H1 (cell line): ENCODE measurements around the gene ACAT2. TPM values are rescaled to one million over a fixed set of nuclear protein-coding genes. Genes with fewer than 3 reads are reported as not detected.

Source experiments
- CTCF ChIA-PET: fragments of 300-600 bp; sonication (Branson Sonifier 250); formaldehyde crosslinking; loops from one replicate; lab custom pipeline; 2021; ENCODE audit not compliant: partially characterized antibody; lab: Charles Lee
- POLR2A ChIA-PET: fragments of 300-600 bp; sonication (Branson Sonifier 250); formaldehyde crosslinking; loops from one replicate; lab custom pipeline; 2021; ENCODE audit warnings: inconsistent platforms; ENCODE audit not compliant: partially characterized antibody; lab: Charles Lee
- DNase-seq, 2 experiments: peaks; one replicate each; pipeline versions ENCODE4 v3.0.0 to v3.0.0-alpha.2; 2010 to 2022; ENCODE audit warnings: low spot score in 2 of 2, low read depth in 1 of 2, mixed read lengths in 1 of 2
- FAIRE-seq: peaks from 2 replicates; lab custom pipeline; 2011; peaks lifted over from hg19 to GRCh38; lab: Jason Lieb, UNC
- H2AFZ ChIP-seq: 2 replicates; pipeline ENCODE4 v1.8.1; 2012; ENCODE audit warnings: low read length, inconsistent platforms
- H2AK5ac ChIP-seq: 2 replicates; pipeline ENCODE4 v1.6.1; 2013; ENCODE audit warnings: low read depth, low read length
- H2BK120ac ChIP-seq: replicated peaks from 2 replicates; pipeline ENCODE3; 2013; ENCODE audit warnings: low read depth, low read length, inconsistent platforms
- H2BK12ac ChIP-seq: 2 replicates; pipeline ENCODE4 v1.6.1; 2013; ENCODE audit warnings: low read depth, low read length
- H2BK15ac ChIP-seq: 2 replicates; pipeline ENCODE4 v1.6.1; 2013; ENCODE audit warnings: low read length
- H2BK20ac ChIP-seq: 2 replicates; pipeline ENCODE4 v1.6.1; 2013; ENCODE audit warnings: low read length
- H2BK5ac ChIP-seq: 2 replicates; pipeline ENCODE4 v1.6.1; 2013; ENCODE audit warnings: low read depth, low read length
- H3K14ac ChIP-seq: 2 replicates; pipeline ENCODE4 v1.6.1; 2013; ENCODE audit warnings: inconsistent platforms; ENCODE audit not compliant: insufficient read length
- H3K18ac ChIP-seq: 2 replicates; pipeline ENCODE4 v1.6.1; 2013; ENCODE audit warnings: low read length; ENCODE audit errors: extremely low read depth
- H3K23ac ChIP-seq: 2 replicates; pipeline ENCODE4 v1.6.1; 2013; ENCODE audit warnings: inconsistent platforms; ENCODE audit not compliant: insufficient read length
- H3K23me2 ChIP-seq: 2 replicates; pipeline ENCODE4 v1.6.1; 2013; ENCODE audit warnings: low read depth, low read length
- H3K27ac ChIP-seq: 2 replicates; pipeline ENCODE4 v1.6.1; 2011; ENCODE audit warnings: low read depth, low read length, inconsistent platforms
- H3K27me3 ChIP-seq, 4 experiments: replicated peaks in 1 of 4; 1 replicate in 1 of 4; 2 replicates in 3 of 4; pipeline versions ENCODE4 v1.6.1 to v1.8.1; 2011 to 2013; ENCODE audit warnings: low read length in 3 of 4, mild to moderate bottlenecking in 3 of 4, inconsistent platforms in 2 of 4, mixed read lengths in 2 of 4, moderate library complexity in 1 of 4; ENCODE audit not compliant: control insufficient read depth in 3 of 4, insufficient read depth in 3 of 4; ENCODE audit errors: extremely low read depth in 1 of 4
- H3K36me3 ChIP-seq, 4 experiments: 2 replicates each; pipeline versions ENCODE4 v1.6.1 to v1.8.1; 2011 to 2013; ENCODE audit warnings: mild to moderate bottlenecking in 4 of 4, low read length in 3 of 4, moderate library complexity in 2 of 4, control low read depth in 1 of 4, inconsistent platforms in 1 of 4; ENCODE audit not compliant: insufficient read depth in 4 of 4, control insufficient read depth in 2 of 4
- H3K4ac ChIP-seq: replicated peaks from 2 replicates; pipeline ENCODE3; 2013; ENCODE audit warnings: low read length, low read depth, mixed read lengths, inconsistent platforms; ENCODE audit not compliant: insufficient read length
- H3K4me1 ChIP-seq, 4 experiments: replicated peaks in 1 of 4; 1 replicate in 1 of 4; 2 replicates in 3 of 4; pipeline versions ENCODE4 v1.6.1 to v1.8.1; 2011 to 2013; ENCODE audit warnings: low read length in 3 of 4, inconsistent platforms in 2 of 4, mixed read lengths in 1 of 4; ENCODE audit not compliant: insufficient read depth in 4 of 4, control insufficient read depth in 3 of 4
- H3K4me2 ChIP-seq, 2 experiments: 2 replicates each; pipeline versions ENCODE4 v1.6.1 to v1.8.1; 2011 to 2013; ENCODE audit warnings: low read depth in 2 of 2, low read length in 2 of 2, control low read depth in 1 of 2, inconsistent platforms in 1 of 2, mild to moderate bottlenecking in 1 of 2; ENCODE audit not compliant: insufficient read depth in 1 of 2
- H3K4me3 ChIP-seq, 4 experiments: fragments of 200-600, 300-600 bp in 1 of 4; sonication (generic), shearing (Covaris generic), sonication (Bioruptor Twin) in 1 of 4; 2 replicates each; pipeline versions ENCODE4 v1.5.1 to v1.8.1; 2011 to 2016; ENCODE audit warnings: low read length in 4 of 4, low read depth in 3 of 4, control low read depth in 2 of 4, inconsistent platforms in 2 of 4, mild to moderate bottlenecking in 2 of 4, mixed read lengths in 1 of 4, moderate library complexity in 1 of 4; ENCODE audit not compliant: insufficient read depth in 2 of 4; ENCODE audit errors: extremely low read depth in 1 of 4
- H3K56ac ChIP-seq: replicated peaks from 2 replicates; pipeline ENCODE3; 2013; ENCODE audit warnings: low read depth, mild to moderate bottlenecking, mixed read lengths, low read length, inconsistent platforms; ENCODE audit not compliant: insufficient read length
- H3K79me1 ChIP-seq: 2 replicates; pipeline ENCODE4 v1.6.1; 2013; ENCODE audit warnings: low read depth, low read length, control low read depth
- H3K79me2 ChIP-seq, 2 experiments: 2 replicates each; pipeline versions ENCODE4 v1.6.1 to v1.8.1; 2012 to 2013; ENCODE audit warnings: low read length in 2 of 2, mild to moderate bottlenecking in 2 of 2, inconsistent platforms in 1 of 2; ENCODE audit not compliant: insufficient read depth in 2 of 2, control insufficient read depth in 1 of 2
- H3K9ac ChIP-seq, 4 experiments: replicated peaks in 1 of 4; 1 replicate in 1 of 4; 2 replicates in 3 of 4; pipeline versions ENCODE4 v1.6.1 to v1.8.1; 2011 to 2013; ENCODE audit warnings: low read depth in 3 of 4, low read length in 3 of 4, control low read depth in 2 of 4, mild to moderate bottlenecking in 2 of 4, moderate library complexity in 2 of 4, inconsistent platforms in 1 of 4; ENCODE audit errors: extremely low read depth in 1 of 4
- H3K9me3 ChIP-seq, 2 experiments: 2 replicates each; pipeline versions ENCODE4 v1.6.1 to v1.8.1; 2012 to 2013; ENCODE audit warnings: mild to moderate bottlenecking in 2 of 2, moderate library complexity in 2 of 2, control low read depth in 1 of 2, inconsistent platforms in 1 of 2, low read depth in 1 of 2, low read length in 1 of 2, mixed read lengths in 1 of 2; ENCODE audit not compliant: insufficient read depth in 2 of 2
- H4K20me1 ChIP-seq, 2 experiments: replicated peaks in 1 of 2; 2 replicates each; pipeline versions ENCODE3 to v1.8.1; 2011 to 2013; ENCODE audit warnings: inconsistent platforms in 2 of 2, low read length in 2 of 2, mild to moderate bottlenecking in 1 of 2; ENCODE audit not compliant: insufficient read depth in 2 of 2, control insufficient read depth in 1 of 2
- H4K5ac ChIP-seq: 2 replicates; pipeline ENCODE4 v1.6.1; 2013; ENCODE audit warnings: low read length, low read depth, mixed read lengths, inconsistent platforms; ENCODE audit not compliant: insufficient read length
- H4K8ac ChIP-seq: 2 replicates; pipeline ENCODE4 v1.8.0; 2013; ENCODE audit warnings: mild to moderate bottlenecking, moderate library complexity, low read length, inconsistent platforms; ENCODE audit not compliant: insufficient read depth; ENCODE audit errors: extremely low read depth
- H4K91ac ChIP-seq: replicated peaks from 2 replicates; pipeline ENCODE3; 2013; ENCODE audit warnings: low read length, mixed read lengths, inconsistent platforms; ENCODE audit not compliant: insufficient read length
- KDM4A ChIP-seq: IDR thresholded peaks from one replicate; pipeline ENCODE4 v1.7.1; 2012; ENCODE audit warnings: low read depth, mild to moderate bottlenecking, moderate library complexity, low read length, inconsistent platforms; ENCODE audit not compliant: severe bottlenecking
- TAF1 ChIP-seq: IDR thresholded peaks from 2 replicates; pipeline ENCODE4 v1.6.1; 2011; ENCODE audit warnings: mild to moderate bottlenecking, low read depth, low read length
- WGBS, 2 experiments: shearing (Covaris generic) in 1 of 2; methylation state at CpG; one replicate each; pipeline versions ENCODE4 v1.1.6 to v1.1.7; 2013 to 2015; ENCODE audit warnings: low lambda C conversion rate in 2 of 2, mixed read lengths in 2 of 2, inconsistent platforms in 1 of 2, low coverage in 1 of 2, missing lambda C conversion rate in 1 of 2; ENCODE audit not compliant: insufficient replicate concordance in 2 of 2, insufficient coverage in 1 of 2, insufficient read length in 1 of 2; ENCODE audit errors: extremely low coverage in 1 of 2, missing lambda C conversion rate in 1 of 2; 5-methylcytosine and 5-hydroxymethylcytosine counted together
- polyA plus RNA-seq, 7 experiments: library from polyadenylated mRNA; depleted of rRNA in 3 of 7; stranded (reverse) in 5 of 7; unstranded in 2 of 7; fragments of >200 nt in 5 of 7; fragments of 200-250 nt in 2 of 7; gene quantifications; 1 replicate in 5 of 7; 2 replicates in 1 of 7; 4 replicates in 1 of 7; pipeline versions ENCODE4 v1.2.1 to v1.2.3, GENCODE V29; 2011 to 2013; ENCODE audit warnings: missing spikeins in 2 of 7, mixed read lengths in 2 of 7
- total RNA-seq: library from RNA; stranded (reverse); fragmentation: NEBNext Ultra II Directional; extraction: Animal tissue kit (Norgen Biotek cat#: 25700); gene quantifications from 2 replicates; pipeline ENCODE4 v1.2.1, GENCODE V29; 2021

Gene ACAT2
- total and polyA plus RNA-seq, 2 of the 8 experiments (the other 6 are each of a cell fraction or from before 2014, with no cell fraction given): 61.6 to 166 TPM

DNA sequence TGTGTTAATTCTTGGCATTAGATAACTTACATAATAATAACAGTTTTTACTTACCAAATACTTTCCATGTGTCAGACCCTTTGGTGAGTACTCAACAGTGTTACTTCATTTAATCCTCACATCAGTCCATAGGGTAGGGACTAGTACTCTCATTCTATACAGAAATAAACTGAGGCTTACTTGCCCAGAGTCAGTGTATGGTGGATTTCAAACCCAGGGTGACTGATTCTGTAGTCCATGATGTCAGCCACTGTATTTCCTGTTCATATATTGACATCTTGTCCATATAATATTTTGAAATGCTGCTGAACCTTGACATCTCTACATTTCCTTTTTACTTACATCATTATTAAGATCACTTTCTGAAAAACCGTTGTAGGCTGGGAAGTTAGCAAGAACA is 35.7 kb downstream of the ACAT2 start:
- CTCF ChIA-PET: no interaction called here

More for the DNA sequence above, 35.7 kb downstream of the ACAT2 start:
- H3K18ac ChIP-seq: no peak overlapping the region
- H3K23me2 ChIP-seq: no peaks in the 10 kb centered on the region
- no peak overlapping the region for H4K91ac ChIP-seq
- no peaks in the 10 kb centered on the region for H3K79me1 ChIP-seq
- H3K9me3 ChIP-seq: no peaks in the 10 kb centered on the region
- H3K56ac ChIP-seq: no peak overlapping the region
- H3K4me3 ChIP-seq: no peak overlapping the region
- H2BK12ac ChIP-seq: no peak overlapping the region
- no peaks in the 10 kb centered on the region for H3K27me3 ChIP-seq
- H3K9ac ChIP-seq: no peak overlapping the region
- H3K4me1 ChIP-seq: no peaks in the 10 kb centered on the region
- POLR2A ChIA-PET: no interaction called here
- no peak overlapping the region for H3K23ac ChIP-seq
- H4K20me1 ChIP-seq: peaks cover 0 to 2% of the 10 kb centered on the region in 2 experiments
- no peak overlapping the region for H3K14ac ChIP-seq
- TF ChIP-seq KDM4A (no peak), TAF1 (no peak)
- no peak overlapping the region for H2BK5ac ChIP-seq
- DNase-seq (no peak), FAIRE-seq (no peak)
- 15% methylated on average over 1 of the region's 1 CpG; no CpG with 5 or more reads in 1 of the 2 experiments for WGBS, 2 experiments
- no peak overlapping the region for H3K27ac ChIP-seq
- peaks cover 0 to 18% of the 10 kb centered on the region in 2 experiments; a peak in 2 of 4 replicates for H3K79me2 ChIP-seq
- H2BK120ac ChIP-seq: no peak overlapping the region
- H2BK20ac ChIP-seq: no peak overlapping the region
- no peak overlapping the region for H3K4me2 ChIP-seq
- no peak overlapping the region for H2AK5ac ChIP-seq
- H2BK15ac ChIP-seq: no peak overlapping the region
- H3K36me3 ChIP-seq: peaks cover 1 to 46% (median 13%) of the 10 kb centered on the region in 4 experiments
- H3K4ac ChIP-seq: no peak overlapping the region
- H2AFZ ChIP-seq: no peak overlapping the region
- H4K8ac ChIP-seq: no peak overlapping the region
- H4K5ac ChIP-seq: no peak overlapping the region
